Transverse colon (tissue), 4 donors: Measurements from ENCODE around the gene BRSK2.

Experiments used
- EP300 ChIP-seq: sonication (generic); formaldehyde crosslinking; IDR thresholded peaks from one replicate; pipeline ENCODE4 v1.6.1; 2017; ENCODE audit warnings: antibody characterized with exemption, low read depth
- POLR2A ChIP-seq: fragments of 450-650 bp; IDR thresholded peaks from one replicate; pipeline ENCODE4 v1.6.1; 2016; ENCODE audit warnings: antibody characterized with exemption, mild to moderate bottlenecking, moderate library complexity
- POLR2AphosphoS5 ChIP-seq, 3 donors: sonication (generic); formaldehyde crosslinking; IDR thresholded peaks; one replicate each; pipeline ENCODE4 v1.6.1; 2016; ENCODE audit warnings: antibody characterized with exemption in 3 of 3
- TF ChIP-seq, protein P1 (sequence below), 5 experiments: fragments of 200-600 bp in 3 of 5; fragments of 450-650 bp in 2 of 5; sonication (generic) in 3 of 5; IDR thresholded peaks; 1 replicate in 2 of 5; 2 replicates in 3 of 5; pipeline ENCODE4 v1.5.1; 2016 to 2017; ENCODE audit warnings: antibody characterized with exemption in 5 of 5, inconsistent platforms in 3 of 5, mild to moderate bottlenecking in 2 of 5, moderate library complexity in 1 of 5

DNA sequence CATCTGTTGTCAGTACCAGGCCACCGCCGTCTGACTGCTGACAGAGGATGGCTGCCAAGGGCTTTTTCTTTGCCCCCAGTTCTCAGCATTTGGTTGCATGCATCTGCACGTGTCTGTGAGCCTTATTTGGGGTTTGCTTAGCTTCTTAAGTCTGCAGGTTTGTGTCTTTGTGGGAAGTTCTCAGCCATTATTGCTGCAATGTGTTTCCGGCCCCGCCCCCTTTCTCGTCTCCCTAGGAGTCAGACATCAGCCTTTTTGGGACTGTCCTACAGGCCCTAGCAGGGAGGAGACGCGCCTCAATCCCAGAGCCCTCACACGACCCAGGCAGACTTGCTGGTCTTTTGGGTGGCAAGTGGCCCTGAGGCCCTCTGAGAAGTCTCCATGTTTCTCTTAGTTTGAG is 88.8 kb downstream of the BRSK2 start:
- TF ChIP-seq, protein P1, sequence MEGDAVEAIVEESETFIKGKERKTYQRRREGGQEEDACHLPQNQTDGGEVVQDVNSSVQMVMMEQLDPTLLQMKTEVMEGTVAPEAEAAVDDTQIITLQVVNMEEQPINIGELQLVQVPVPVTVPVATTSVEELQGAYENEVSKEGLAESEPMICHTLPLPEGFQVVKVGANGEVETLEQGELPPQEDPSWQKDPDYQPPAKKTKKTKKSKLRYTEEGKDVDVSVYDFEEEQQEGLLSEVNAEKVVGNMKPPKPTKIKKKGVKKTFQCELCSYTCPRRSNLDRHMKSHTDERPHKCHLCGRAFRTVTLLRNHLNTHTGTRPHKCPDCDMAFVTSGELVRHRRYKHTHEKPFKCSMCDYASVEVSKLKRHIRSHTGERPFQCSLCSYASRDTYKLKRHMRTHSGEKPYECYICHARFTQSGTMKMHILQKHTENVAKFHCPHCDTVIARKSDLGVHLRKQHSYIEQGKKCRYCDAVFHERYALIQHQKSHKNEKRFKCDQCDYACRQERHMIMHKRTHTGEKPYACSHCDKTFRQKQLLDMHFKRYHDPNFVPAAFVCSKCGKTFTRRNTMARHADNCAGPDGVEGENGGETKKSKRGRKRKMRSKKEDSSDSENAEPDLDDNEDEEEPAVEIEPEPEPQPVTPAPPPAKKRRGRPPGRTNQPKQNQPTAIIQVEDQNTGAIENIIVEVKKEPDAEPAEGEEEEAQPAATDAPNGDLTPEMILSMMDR (IDR thresholded peaks at IDR 0.05), result no peak
- TF ChIP-seq POLR2A (no peak), EP300 (no peak), POLR2AphosphoS5 (IDR thresholded peaks at IDR 0.05) (no peak)
